Measurements from ENCODE around the gene BTNL9. TPM values are rescaled to one million over a fixed set of nuclear protein-coding genes. Genes with fewer than 3 reads are reported as not detected.

Gene BTNL9
- total and polyA plus RNA-seq, 7 donors = 10.4 to 26.3 (median 20.0) TPM

DNA sequence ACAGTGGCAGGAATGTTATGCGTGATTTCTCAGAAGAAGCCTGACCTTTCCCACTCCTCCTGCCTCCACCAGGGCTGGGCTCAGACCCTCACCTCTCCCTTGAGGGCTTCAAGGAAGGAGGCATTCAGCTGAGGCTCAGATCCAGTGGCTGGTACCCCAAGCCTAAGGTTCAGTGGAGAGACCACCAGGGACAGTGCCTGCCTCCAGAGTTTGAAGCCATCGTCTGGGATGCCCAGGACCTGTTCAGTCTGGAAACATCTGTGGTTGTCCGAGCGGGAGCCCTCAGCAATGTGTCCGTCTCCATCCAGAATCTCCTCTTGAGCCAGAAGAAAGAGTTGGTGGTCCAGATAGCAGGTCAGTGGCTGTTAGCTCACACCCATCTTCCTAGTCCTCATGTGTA lies 9.9 kb downstream of the BTNL9 start:
- no peak overlapping the region for H3K27ac ChIP-seq
- no peaks in the 10 kb centered on the region for H3K36me3 ChIP-seq (ENCODE audit: insufficient read depth in 1 of 2, low read depth in 1 of 2)
- 81 to 88% (median 82%) methylated on average over 5 of the region's 5 CpGs for WGBS, 3 donors
- peaks cover 3% of the 10 kb centered on the region for H3K4me1 ChIP-seq
- H3K27me3 ChIP-seq (ENCODE audit: insufficient read depth in 3 of 3, low read length in 2 of 3) = peaks cover 0 to 75% (median 22%) of the 10 kb centered on the region in 3 donors
- DNase-seq = no peak
- intact Hi-C loops (cut with DNase I) = no loop called here
- no peaks in the 10 kb centered on the region for H3K9me3 ChIP-seq
- TF ChIP-seq, protein P1, sequence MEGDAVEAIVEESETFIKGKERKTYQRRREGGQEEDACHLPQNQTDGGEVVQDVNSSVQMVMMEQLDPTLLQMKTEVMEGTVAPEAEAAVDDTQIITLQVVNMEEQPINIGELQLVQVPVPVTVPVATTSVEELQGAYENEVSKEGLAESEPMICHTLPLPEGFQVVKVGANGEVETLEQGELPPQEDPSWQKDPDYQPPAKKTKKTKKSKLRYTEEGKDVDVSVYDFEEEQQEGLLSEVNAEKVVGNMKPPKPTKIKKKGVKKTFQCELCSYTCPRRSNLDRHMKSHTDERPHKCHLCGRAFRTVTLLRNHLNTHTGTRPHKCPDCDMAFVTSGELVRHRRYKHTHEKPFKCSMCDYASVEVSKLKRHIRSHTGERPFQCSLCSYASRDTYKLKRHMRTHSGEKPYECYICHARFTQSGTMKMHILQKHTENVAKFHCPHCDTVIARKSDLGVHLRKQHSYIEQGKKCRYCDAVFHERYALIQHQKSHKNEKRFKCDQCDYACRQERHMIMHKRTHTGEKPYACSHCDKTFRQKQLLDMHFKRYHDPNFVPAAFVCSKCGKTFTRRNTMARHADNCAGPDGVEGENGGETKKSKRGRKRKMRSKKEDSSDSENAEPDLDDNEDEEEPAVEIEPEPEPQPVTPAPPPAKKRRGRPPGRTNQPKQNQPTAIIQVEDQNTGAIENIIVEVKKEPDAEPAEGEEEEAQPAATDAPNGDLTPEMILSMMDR (IDR thresholded peaks at IDR 0.05) = no peak
- no peak overlapping the region for H3K4me3 ChIP-seq
- ATAC-seq = no peak

DNA sequence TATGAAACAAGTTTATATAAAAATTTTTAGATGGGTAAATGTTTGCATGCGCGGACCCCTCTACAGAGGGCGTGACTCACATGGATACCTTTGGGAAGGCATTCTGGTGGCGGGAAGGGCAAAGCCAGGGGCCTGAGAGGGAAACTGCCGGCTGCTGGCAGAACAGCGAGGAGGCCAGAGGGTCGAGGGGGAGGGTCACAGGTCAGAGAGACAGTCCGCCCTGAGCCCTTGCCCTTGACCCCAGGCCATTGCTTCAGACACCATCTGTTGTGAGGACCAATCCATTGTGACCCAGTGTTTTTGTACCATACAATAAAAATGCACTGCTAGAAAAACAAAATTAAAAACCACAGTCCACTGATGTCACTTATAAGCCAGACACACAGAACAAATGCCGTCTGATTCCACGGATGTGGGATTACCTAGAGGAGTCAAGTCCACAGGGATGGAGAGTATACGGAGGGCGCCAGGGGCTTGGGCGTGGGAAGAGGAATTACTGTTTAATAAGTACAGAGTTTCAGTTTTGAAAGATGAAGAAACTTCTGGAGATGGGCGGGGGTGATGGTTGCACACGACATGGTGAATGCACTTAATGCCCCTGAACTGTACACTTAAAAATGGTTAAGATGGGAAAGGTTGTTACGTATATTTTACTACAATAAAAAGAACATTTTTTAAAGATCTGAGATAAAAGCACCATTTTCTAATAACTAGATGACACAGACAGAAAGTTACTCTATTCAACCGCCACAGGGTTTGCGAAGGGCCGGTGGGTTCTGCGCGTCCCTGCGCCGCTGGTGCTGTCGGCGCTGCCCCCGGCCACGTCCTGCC lies 12.0 kb downstream of the BTNL9 start:
- H3K27me3 ChIP-seq (ENCODE audit: insufficient read depth in 3 of 3, low read length in 2 of 3) = peaks cover 0 to 83% (median 20%) of the 10 kb centered on the region in 3 donors
- DNase-seq (no peak), ATAC-seq (no peak)
- WGBS, 3 donors = 24 to 31% (median 27%) methylated on average over 27 of the region's 27 CpGs
- H3K4me1 ChIP-seq = peaks cover 3% of the 10 kb centered on the region
- H3K9me3 ChIP-seq = no peaks in the 10 kb centered on the region
- H3K27ac ChIP-seq = no peak overlapping the region
- H3K36me3 ChIP-seq (ENCODE audit: insufficient read depth in 1 of 2, low read depth in 1 of 2) = no peaks in the 10 kb centered on the region
- intact Hi-C loops (cut with DNase I) = no loop called here
- H3K4me3 ChIP-seq = peak overlapping the region; percentile 66
- TF ChIP-seq, protein P1 (IDR thresholded peaks at IDR 0.05) = no peak

DNA sequence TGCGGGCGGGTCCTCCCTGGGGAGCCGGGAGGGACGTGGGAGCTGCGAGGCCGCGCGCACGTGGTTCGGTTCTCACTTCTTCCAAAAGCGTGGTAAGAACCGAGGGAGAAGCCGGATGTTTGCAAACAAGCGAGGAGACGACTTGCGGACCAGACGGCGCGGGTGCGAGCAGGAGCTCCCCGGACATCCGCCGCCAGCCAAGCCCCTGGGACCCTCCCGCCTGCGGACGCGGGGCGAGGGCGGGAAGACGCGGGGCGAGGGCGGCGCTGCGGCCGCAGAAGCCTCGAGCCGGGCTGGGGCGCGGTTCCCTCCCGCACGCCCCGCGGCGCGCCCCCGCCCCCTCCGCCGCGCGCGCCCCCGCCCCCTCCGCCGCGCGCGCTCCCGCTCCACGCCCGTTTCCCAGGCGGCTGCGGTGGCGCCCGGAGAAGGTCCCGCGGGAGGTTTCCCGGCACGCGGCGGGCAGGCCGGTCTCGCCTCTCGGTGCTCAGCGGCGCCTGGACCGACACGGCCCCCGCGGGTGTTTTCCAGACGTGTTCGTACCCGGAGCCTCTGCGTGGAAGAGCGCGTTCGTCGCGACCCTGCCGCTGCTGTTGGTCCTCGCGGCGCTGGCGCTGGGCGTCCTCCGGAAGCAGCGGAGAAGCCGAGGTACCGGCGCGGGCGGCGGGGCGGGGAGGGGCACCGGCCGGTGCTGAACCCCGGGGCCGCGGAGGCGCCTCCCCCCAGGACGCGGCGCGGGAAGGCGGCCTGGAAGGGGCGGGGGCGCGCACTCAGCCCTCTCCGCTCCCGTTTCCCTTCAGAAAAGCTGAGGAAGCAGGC lies 12.8 kb downstream of the BTNL9 start:
- WGBS, 3 donors = 0 to 1% (median 0%) methylated on average over 44 to 120 of the region's 120 CpGs
- Histone ChIP-seq H3K4me1 (peaks cover 3% of the 10 kb centered on the region), H3K4me3 (peak overlapping the region; percentile 66), H3K36me3 (ENCODE audit: insufficient read depth in 1 of 2, low read depth in 1 of 2) (no peaks in the 10 kb centered on the region), H3K27ac (peak overlapping the region; percentile 36), H3K27me3 (ENCODE audit: insufficient read depth in 3 of 3, low read length in 2 of 3) (peaks cover 3 to 86% (median 21%) of the 10 kb centered on the region in 3 donors), H3K9me3 (no peaks in the 10 kb centered on the region)
- TF ChIP-seq, protein P1 (IDR thresholded peaks at IDR 0.05) = no peak
- peak in 1 of 4 donors; percentile 40 for ATAC-seq
- intact Hi-C loops (cut with DNase I) = no loop called here
- DNase-seq = no peak

DNA sequence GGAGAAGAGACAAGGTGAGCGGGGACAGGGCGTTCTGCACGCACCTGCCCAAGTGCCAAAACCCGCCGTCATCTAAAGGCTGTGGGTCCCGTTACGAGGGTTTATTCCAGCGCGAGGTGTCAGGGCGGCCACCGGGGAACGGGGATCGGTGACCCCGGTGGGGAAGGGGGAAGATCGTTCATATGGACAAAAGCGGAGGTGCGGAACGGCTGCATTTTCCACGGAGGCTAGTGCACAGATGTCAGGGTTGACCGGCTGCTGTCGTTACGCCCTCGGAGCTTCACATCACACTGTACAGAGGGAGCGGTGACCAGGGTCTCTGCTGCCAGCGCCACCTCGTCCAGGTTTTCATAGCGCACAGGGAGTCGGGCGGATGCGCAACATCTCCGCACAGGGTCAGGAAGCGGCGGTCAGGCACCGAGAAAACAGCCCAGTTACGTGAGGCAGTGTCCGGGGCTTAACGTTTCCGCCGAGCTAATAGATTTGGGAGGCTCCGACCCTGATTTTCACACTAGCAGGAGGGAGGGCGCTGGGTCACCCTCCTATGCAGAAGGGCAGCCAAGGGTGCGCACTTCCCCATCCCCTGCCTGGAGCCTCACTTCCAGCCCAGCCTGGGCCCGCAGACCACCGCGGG lies 13.5 kb downstream of the BTNL9 start:
- peaks cover 7 to 88% (median 23%) of the 10 kb centered on the region in 3 donors for H3K27me3 ChIP-seq (ENCODE audit: insufficient read depth in 3 of 3, low read length in 2 of 3)
- DNase-seq (no peak), ATAC-seq (peak in 2 of 4 donors; percentile 37 to 44)
- no peaks in the 10 kb centered on the region for H3K9me3 ChIP-seq
- TF ChIP-seq, protein P1 (IDR thresholded peaks at IDR 0.05) = no peak
- peak overlapping the region; percentile 66 for H3K4me3 ChIP-seq
- WGBS, 3 donors = 1 to 5% (median 2%) methylated on average over 43 to 45 of the region's 45 CpGs
- H3K36me3 ChIP-seq (ENCODE audit: insufficient read depth in 1 of 2, low read depth in 1 of 2) = no peaks in the 10 kb centered on the region
- peak overlapping the region; percentile 36 for H3K27ac ChIP-seq
- H3K4me1 ChIP-seq = peaks cover 3% of the 10 kb centered on the region
- intact Hi-C loops (cut with DNase I) = no loop called here
